ENCODE measurements around the gene SLC6A20.

- TF ChIP-seq POLR2AphosphoS5 (IDR thresholded peaks at IDR 0.05; ENCODE audit: borderline replicate concordance, low read depth, low read length) (no peak), EZH2 (IDR thresholded peaks at IDR 0.05) (no peak)
Measured at GRCh38 chr3:45785605-45786150, 10.7 kb downstream of the SLC6A20 start.
